CD14-positive monocyte (primary cell): ENCODE results near the gene LILRB3. TPM values are rescaled to one million over a fixed set of nuclear protein-coding genes. Genes with fewer than 3 reads are reported as not detected.

Experiments used
- DNase-seq, 3 donors: peaks; one replicate each; pipeline ENCODE4 v3.0.0-alpha.2; 2011 to 2022
- H2AFZ ChIP-seq: 2 replicates; pipeline ENCODE4 v1.6.0; 2012; ENCODE audit warnings: mild to moderate bottlenecking, low read depth, low read length, inconsistent platforms; ENCODE audit not compliant: insufficient read depth, poor library complexity, severe bottlenecking
- H3K27ac ChIP-seq, 2 donors: 1 replicate in 1 of 2; 2 replicates in 1 of 2; pipeline ENCODE4 v1.5.1; 2012 to 2013; ENCODE audit warnings: low read length in 2 of 2, control low read depth in 1 of 2, inconsistent platforms in 1 of 2, low read depth in 1 of 2, mild to moderate bottlenecking in 1 of 2
- H3K27me3 ChIP-seq, 2 donors: one replicate each; pipeline versions ENCODE4 v1.6.0 to v1.6.1; 2011 to 2013; ENCODE audit warnings: low read length in 2 of 2; ENCODE audit not compliant: control insufficient read depth in 2 of 2, insufficient read depth in 2 of 2
- H3K36me3 ChIP-seq, 2 donors: replicated peaks in 1 of 2; 1 replicate in 1 of 2; 2 replicates in 1 of 2; pipeline versions ENCODE4 v1.5.1 to v1.6.1; 2012 to 2013; ENCODE audit warnings: low read length in 2 of 2, control low read depth in 1 of 2, inconsistent platforms in 1 of 2, mild to moderate bottlenecking in 1 of 2; ENCODE audit not compliant: insufficient read depth in 2 of 2, control insufficient read depth in 1 of 2
- H3K4me1 ChIP-seq, 2 donors: 1 replicate in 1 of 2; 2 replicates in 1 of 2; pipeline versions ENCODE4 v1.5.1 to v1.6.1; 2012 to 2013; ENCODE audit warnings: low read length in 2 of 2, control low read depth in 1 of 2, inconsistent platforms in 1 of 2, mild to moderate bottlenecking in 1 of 2, moderate library complexity in 1 of 2; ENCODE audit not compliant: insufficient read depth in 2 of 2, control insufficient read depth in 1 of 2
- H3K4me2 ChIP-seq: replicated peaks from 2 replicates; pipeline ENCODE3; 2012; ENCODE audit warnings: low read length, moderate library complexity, mild to moderate bottlenecking; ENCODE audit not compliant: poor library complexity, severe bottlenecking; ENCODE audit errors: extremely low read depth
- H3K4me3 ChIP-seq, 3 experiments: fragments of 200-600 bp in 1 of 3; sonication (generic) in 1 of 3; replicated peaks in 1 of 3; 1 replicate in 2 of 3; 2 replicates in 1 of 3; pipeline ENCODE4 v1.5.1; 2011 to 2013; ENCODE audit warnings: low read length in 3 of 3, mild to moderate bottlenecking in 3 of 3, control low read depth in 2 of 3, low read depth in 2 of 3, inconsistent platforms in 1 of 3, moderate library complexity in 1 of 3
- H3K79me2 ChIP-seq: 2 replicates; pipeline ENCODE4 v1.6.0; 2012; ENCODE audit warnings: mild to moderate bottlenecking, control low read depth, inconsistent platforms, low read length, moderate library complexity; ENCODE audit not compliant: insufficient read depth
- H3K9ac ChIP-seq: 2 replicates; pipeline ENCODE4 v1.6.0; 2017; ENCODE audit warnings: low read length, mild to moderate bottlenecking; ENCODE audit not compliant: insufficient read depth, poor library complexity, severe bottlenecking
- H3K9me3 ChIP-seq, 2 donors: replicated peaks in 1 of 2; 1 replicate in 1 of 2; 2 replicates in 1 of 2; pipeline versions ENCODE4 v1.5.1 to v1.6.1; 2012 to 2013; ENCODE audit warnings: low read length in 2 of 2, control low read depth in 1 of 2; ENCODE audit not compliant: control insufficient read depth in 1 of 2, insufficient read depth in 1 of 2
- H4K20me1 ChIP-seq: 2 replicates; pipeline ENCODE4 v1.6.0; 2012; ENCODE audit warnings: mild to moderate bottlenecking, low read length, control low read depth, moderate library complexity; ENCODE audit not compliant: insufficient read depth
- H3K27ac Mint-ChIP-seq, 7 donors: one replicate each; pipeline ENCODE4 v1.8.0; 2020; ENCODE audit warnings: mild to moderate bottlenecking in 7 of 7, mixed read lengths in 7 of 7, moderate library complexity in 6 of 7, inconsistent platforms in 2 of 7
- H3K27me3 Mint-ChIP-seq, 3 donors: one replicate each; pipeline ENCODE4 v1.8.0; 2021 to 2022; ENCODE audit warnings: low read depth in 3 of 3, mild to moderate bottlenecking in 3 of 3, mixed read lengths in 3 of 3, moderate library complexity in 3 of 3, inconsistent platforms in 1 of 3
- H3K36me3 Mint-ChIP-seq, 2 donors: one replicate each; pipeline ENCODE4 v1.8.0; 2020; ENCODE audit warnings: mixed read lengths in 2 of 2, inconsistent platforms in 1 of 2, mild to moderate bottlenecking in 1 of 2
- H3K4me1 Mint-ChIP-seq: one replicate; pipeline ENCODE4 v1.8.0; 2020; ENCODE audit warnings: mild to moderate bottlenecking, mixed read lengths
- H3K4me3 Mint-ChIP-seq, 2 donors: one replicate each; pipeline ENCODE4 v1.8.0; 2020; ENCODE audit warnings: mild to moderate bottlenecking in 2 of 2, mixed read lengths in 2 of 2, moderate library complexity in 1 of 2
- H3K9me3 Mint-ChIP-seq, 7 donors: one replicate each; pipeline ENCODE4 v1.8.0; 2020 to 2022; ENCODE audit warnings: mixed read lengths in 7 of 7, mild to moderate bottlenecking in 6 of 7, moderate library complexity in 6 of 7, inconsistent platforms in 2 of 7
- WGBS: methylation state at CpG from one replicate; pipeline ENCODE4 v1.1.5; 2013; ENCODE audit warnings: missing lambda C conversion rate; ENCODE audit not compliant: insufficient coverage; 5-methylcytosine and 5-hydroxymethylcytosine counted together
- intact Hi-C, 2 donors: fragments of 100-400 bp; cut with micrococcal nuclease; formaldehyde crosslinking; loops; one replicate each; pipeline versions ENCODE4 v1.15.0 to v1.15.1; 2023
- polyA plus RNA-seq, 3 donors: library from polyadenylated mRNA; depleted of rRNA in 1 of 3; unstranded in 2 of 3; stranded (reverse) in 1 of 3; fragments of 300-500 nt in 2 of 3; fragments of >200 nt in 1 of 3; fragmentation: Illumina TruSeq in 2 of 3; gene quantifications; 1 replicate in 2 of 3; 2 replicates in 1 of 3; pipeline ENCODE4 v1.2.3, GENCODE V29; 2012 to 2021
- TF ChIP-seq, protein P1 (sequence below): fragments of 200-600 bp; IDR thresholded peaks from one replicate; pipeline ENCODE4 v1.8.0; 2022; ENCODE audit warnings: antibody characterized with exemption, mild to moderate bottlenecking

LILRB3 gene
- polyA plus RNA-seq, 3 donors = 62.9 to 455 (median 104) TPM

DNA sequence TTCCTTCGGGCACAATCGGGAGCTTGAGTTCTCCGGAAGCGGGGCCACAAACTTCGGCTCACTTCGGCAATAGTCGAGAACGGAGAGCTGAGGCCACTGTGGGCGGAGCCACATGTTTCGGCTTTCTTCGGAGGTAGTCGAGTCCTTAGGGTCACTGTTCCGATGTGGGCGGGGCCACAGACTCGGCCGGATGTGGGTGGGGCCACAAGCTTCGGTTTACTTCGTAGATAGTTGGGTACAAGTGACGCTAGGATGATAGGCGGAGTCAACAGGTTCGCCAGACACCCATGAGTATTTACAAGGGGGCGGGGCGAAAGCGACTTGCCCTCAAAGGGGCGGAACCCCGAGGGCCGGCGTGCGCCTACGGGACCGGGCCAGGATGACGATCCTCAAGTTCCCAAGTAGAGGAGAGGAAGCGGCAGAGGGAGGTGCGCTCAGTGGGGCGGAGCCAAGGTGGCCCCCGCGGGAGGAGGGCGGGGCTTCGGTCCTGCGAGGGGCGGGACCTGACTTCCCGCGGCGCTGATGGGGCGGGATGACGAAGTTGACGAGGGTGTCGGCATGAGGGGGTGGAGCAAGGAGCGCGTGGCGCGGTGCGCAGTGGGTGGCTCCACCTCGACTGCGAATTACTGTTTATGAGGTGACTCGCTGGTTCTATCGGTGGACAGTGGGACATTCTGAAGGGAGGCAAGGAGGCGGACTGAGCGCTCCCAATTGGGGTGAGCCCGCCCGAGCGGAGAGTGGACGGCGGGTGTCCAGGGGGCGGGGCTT lies 32.9 kb downstream of the LILRB3 start:
- peak overlapping the region; percentile 93 to 95 for H3K4me3 Mint-ChIP-seq
- no peaks in the 10 kb centered on the region for H3K9me3 ChIP-seq
- H3K36me3 Mint-ChIP-seq = peaks cover 47 to 56% of the 10 kb centered on the region in 2 donors
- H3K9me3 Mint-ChIP-seq = peaks cover 0 to 2% (median 0%) of the 10 kb centered on the region in 7 donors
- no peaks in the 10 kb centered on the region for H3K27me3 ChIP-seq
- peak overlapping the region; percentile 63 to 97 (median 89) for H3K4me3 ChIP-seq
- H3K27ac Mint-ChIP-seq = peak overlapping the region; percentile 99 to 100 (median 100)
- H3K4me2 ChIP-seq = peak overlapping the region; percentile 99
- intact Hi-C loops = loop anchor here (2.0 to 10.0 kb wide), 3 partner anchors 31 to 1465 kb away; partner anchors contain the start of genes LENG1 (in 1 of the 2), LENG8 (in 1 of the 2) and U2AF2 (in 1 of the 2)
- peaks cover 46% of the 10 kb centered on the region for H4K20me1 ChIP-seq
- peak; percentile 100 for DNase-seq
- TF ChIP-seq, protein P1, sequence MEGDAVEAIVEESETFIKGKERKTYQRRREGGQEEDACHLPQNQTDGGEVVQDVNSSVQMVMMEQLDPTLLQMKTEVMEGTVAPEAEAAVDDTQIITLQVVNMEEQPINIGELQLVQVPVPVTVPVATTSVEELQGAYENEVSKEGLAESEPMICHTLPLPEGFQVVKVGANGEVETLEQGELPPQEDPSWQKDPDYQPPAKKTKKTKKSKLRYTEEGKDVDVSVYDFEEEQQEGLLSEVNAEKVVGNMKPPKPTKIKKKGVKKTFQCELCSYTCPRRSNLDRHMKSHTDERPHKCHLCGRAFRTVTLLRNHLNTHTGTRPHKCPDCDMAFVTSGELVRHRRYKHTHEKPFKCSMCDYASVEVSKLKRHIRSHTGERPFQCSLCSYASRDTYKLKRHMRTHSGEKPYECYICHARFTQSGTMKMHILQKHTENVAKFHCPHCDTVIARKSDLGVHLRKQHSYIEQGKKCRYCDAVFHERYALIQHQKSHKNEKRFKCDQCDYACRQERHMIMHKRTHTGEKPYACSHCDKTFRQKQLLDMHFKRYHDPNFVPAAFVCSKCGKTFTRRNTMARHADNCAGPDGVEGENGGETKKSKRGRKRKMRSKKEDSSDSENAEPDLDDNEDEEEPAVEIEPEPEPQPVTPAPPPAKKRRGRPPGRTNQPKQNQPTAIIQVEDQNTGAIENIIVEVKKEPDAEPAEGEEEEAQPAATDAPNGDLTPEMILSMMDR = no peak
- peaks cover 36% of the 10 kb centered on the region for H3K4me1 Mint-ChIP-seq
- H3K79me2 ChIP-seq = peaks cover 50% of the 10 kb centered on the region
- H3K27ac ChIP-seq = peak overlapping the region; percentile 98 to 99
- H3K36me3 ChIP-seq = peaks cover 34 to 49% of the 10 kb centered on the region in 2 donors
- WGBS = under 1% methylated on average over 55 of the region's 65 CpGs
- H3K4me1 ChIP-seq = peaks cover 30 to 47% of the 10 kb centered on the region in 2 donors
- peaks cover 0 to 3% (median 1%) of the 10 kb centered on the region in 3 donors for H3K27me3 Mint-ChIP-seq
- peak overlapping the region; percentile 93 for H3K9ac ChIP-seq
- peak overlapping the region; percentile 73 for H2AFZ ChIP-seq

DNA sequence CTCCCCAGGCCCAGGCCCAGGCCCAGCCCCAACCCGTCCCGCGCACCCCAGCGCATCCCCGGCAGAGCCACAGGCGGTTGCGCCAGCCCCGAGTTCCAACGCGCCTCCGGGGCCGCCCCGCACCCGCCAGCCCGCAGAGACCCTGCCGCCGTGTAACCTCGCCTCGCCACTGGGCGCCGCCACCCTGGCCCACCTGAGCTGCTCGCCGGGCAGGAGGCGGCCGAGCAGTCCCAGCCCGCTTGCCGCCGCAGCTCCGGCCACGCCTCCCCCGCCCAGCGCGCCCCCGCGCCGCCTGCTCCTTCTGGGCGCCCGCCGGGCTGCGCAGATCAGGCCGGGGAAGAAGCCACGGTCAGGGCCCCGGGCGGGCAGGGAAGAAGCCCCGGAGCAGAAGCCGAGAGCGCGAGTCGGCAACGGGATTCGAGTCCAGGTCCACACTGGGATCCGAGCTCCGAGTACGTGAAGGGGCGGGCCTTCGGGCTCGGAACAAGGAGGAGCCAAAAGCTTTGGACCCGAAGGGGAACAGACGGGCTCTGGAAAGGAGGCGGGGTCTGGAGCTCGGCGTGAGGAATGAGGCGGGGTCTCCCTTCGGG lies 33.6 kb downstream of the LILRB3 start, which contains the start of gene MBOAT7:
MBOAT7 (minus strand) TSS at position 436 of the 590 bp plus-strand sequence. CDS start 1,072 bp downstream, outside the sequence.
- DNase-seq = no peak
- intact Hi-C loops = no loop called here
- Mint-ChIP-seq H3K27ac (peak within 1 kb of the TSS; percentile 99 to 100 (median 100)), H3K27me3 (peaks cover 0 to 3% (median 1%) of the 10 kb centered on the region in 3 donors), H3K9me3 (peaks cover 0 to 2% (median 0%) of the 10 kb centered on the region in 7 donors), H3K4me1 (peaks cover 36% of the 10 kb centered on the region), H3K4me3 (peak within 1 kb of the TSS; percentile 93 to 95), H3K36me3 (peaks cover 44 to 54% of the 10 kb centered on the region in 2 donors)
- H3K4me3 ChIP-seq = peak within 1 kb of the TSS; percentile 63 to 97 (median 89)
- WGBS = under 1% methylated on average over 58 of the region's 64 CpGs
- no peaks in the 10 kb centered on the region for H3K9me3 ChIP-seq
- peak within 1 kb of the TSS; percentile 99 for H3K4me2 ChIP-seq
- H3K36me3 ChIP-seq = peaks cover 31 to 44% of the 10 kb centered on the region in 2 donors
- H3K79me2 ChIP-seq = peaks cover 50% of the 10 kb centered on the region
- TF ChIP-seq, protein P1 = no peak
- peak within 1 kb of the TSS; percentile 98 to 99 for H3K27ac ChIP-seq
- H3K4me1 ChIP-seq = peaks cover 30 to 47% of the 10 kb centered on the region in 2 donors
- H4K20me1 ChIP-seq = peaks cover 46% of the 10 kb centered on the region
- H2AFZ ChIP-seq = peak within 1 kb of the TSS; percentile 73
- peak within 1 kb of the TSS; percentile 93 for H3K9ac ChIP-seq
- no peaks in the 10 kb centered on the region for H3K27me3 ChIP-seq
